HG03457 (cell line): ENCODE data around the gene PPDPF.

Experiments used
- ATAC-seq: cut with Tn5 transposase; IDR thresholded peaks from one replicate; pipeline ENCODE4 v1.9.1; 2021; ENCODE audit warnings: moderate number of reproducible peaks; ENCODE audit not compliant: unreplicated experiment

The PPDPF gene

DNA sequence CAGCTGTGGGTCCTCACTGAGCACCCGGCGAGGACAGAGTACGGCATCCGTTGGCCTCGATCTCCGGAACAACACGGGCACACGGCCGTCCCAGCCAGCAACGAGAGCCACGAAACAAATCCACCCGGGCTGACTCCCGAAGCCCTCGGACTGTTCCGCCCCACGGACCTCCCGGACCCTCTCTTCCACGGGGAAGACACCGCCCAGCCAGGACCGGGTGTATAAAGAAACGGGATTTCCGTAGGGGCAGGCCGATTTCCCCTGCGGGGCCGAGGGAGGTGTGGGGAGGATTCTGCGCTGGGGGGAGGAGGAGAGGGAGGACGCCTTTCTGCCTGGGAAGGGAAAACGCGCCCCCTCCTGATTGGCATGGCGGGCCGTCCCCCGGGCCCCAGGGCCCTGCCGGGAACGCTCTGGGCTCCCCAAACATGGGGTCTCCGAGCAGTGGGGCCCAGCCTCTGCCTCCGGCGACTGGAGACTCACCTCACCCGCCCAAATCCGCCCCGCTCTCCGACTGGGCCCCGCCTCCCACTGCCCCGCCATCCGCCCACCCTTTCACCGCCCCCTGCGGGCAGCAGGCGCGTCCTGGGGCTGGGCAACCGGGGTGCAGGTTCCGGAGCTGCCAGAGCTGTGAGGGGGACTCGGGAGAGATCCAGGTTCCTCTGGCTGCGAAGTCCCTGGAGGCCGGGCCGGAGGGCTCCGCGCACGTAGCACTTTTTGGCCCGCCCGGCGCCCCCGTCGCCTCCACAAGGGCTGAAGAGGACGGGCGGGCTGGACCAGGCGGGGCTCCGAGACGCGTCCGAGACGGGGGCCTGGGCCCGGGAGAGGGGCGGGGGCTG lies 679 bp upstream of the PPDPF start:
- ATAC-seq = peak; percentile 21

DNA sequence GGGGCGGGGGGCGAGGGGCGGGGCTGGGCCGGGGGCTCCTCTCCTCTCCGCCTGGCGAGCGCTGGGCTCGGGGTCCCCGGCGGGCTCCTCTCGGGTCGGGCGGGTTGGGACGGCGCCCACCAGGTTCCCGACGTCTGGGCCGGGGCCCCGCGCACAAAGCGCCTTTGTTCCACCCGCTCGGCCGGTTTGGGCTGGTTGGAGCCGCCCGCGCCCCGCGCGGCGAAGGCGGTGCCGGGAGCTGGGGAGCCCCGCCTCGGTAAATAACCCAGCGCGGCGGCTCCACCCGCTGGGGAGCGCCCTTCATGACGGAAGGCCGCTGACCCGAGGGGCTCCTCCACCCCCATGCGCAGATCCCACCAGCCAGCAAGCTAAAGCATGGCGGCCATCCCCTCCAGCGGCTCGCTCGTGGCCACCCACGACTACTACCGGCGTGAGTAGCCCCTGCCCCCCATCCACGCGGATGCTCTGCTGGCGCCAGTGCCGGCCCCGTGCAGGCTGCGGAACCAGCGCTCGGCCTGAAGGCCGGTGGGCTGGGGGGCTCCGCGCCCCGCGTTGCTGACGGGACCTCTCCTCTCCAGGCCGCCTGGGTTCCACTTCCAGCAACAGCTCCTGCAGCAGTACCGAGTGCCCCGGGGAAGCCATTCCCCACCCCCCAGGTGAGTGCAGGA lies 503 bp downstream of the PPDPF start:
- peak; percentile 25 for ATAC-seq

DNA sequence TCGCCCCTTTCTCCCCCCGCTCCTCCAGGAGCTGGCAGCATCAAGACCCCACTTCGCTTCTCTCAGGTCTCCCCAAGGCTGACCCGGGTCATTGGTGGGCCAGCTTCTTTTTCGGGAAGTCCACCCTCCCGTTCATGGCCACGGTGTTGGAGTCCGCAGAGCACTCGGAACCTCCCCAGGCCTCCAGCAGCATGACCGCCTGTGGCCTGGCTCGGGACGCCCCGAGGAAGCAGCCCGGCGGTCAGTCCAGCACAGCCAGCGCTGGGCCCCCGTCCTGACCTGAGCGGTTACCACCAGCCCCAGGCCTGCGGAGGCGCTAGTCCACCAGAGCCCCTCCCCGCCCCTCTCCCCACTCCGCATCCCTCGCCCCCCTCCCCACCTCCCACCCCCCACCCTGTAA lies 1.0 kb downstream of the PPDPF start:
- no peak for ATAC-seq

DNA sequence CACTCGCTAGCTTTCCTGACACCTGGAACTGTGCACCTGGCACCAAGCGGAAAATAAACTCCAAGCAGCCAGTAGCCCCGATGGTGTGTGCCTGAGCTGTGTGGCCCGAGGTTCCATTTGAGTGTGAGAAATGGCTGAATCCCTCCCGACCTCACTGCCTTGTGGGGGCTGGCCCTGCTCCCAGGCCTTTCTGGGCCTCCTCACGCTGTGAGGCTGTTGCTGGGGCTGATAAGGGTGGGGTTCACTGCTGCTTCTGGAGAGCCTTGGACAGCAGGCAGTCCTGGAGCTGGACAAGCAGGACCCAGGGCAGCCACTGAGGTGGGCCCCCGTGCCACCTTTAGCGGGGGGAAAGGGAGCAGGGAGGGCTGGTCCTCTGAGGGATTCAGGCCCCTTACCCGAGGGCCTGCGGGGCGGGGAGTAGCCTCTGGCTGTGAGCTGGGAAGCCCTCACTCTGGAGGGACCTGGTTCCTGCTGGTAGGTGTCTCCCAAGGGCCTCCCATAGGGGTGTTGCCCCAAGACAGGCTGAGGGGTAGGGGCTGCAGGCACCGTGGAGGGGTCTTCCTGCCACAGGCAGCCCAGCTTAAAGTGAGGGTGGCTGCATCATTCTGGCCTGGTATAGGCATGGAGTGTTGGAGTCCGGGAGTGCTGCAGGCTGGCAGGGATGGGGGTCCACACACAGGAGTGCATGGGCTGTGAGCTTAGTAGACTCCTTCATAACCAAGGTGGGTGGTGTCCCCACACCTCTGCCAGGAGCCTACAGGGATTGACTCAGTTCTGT lies 1.7 kb downstream of the PPDPF start:
- no peak for ATAC-seq

DNA sequence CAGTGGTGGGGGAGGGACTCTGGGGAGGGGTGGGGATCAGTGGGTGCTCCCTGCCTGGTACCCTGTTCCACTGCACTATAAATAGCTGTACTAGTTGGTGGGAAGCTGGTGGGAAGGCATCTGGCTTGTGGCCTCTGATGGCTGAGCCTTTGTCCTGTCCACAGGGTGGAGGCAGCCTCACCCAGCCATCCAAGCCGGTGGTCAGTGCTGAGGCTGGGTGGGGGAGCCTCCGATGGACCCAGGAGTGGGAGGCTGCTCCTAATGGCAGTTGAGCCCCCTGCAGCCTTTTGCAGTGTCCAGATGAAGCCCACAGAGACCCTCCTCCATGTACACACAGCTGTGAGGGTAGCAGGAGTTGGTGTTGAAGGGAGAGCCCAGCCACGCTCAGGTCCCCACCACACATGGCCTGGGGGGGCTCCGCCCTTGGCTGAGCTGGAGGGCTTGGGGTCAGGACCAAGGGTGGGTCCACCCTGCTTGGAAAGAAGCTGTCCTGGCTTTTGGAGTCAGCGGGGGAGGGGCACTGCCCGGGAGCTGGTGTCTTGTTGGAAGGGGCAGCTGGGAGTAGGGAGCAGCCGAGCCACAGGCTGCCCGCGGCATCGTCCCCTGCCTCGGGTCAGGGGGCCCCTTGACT lies 2.5 kb downstream of the PPDPF start:
- ATAC-seq = no peak

DNA sequence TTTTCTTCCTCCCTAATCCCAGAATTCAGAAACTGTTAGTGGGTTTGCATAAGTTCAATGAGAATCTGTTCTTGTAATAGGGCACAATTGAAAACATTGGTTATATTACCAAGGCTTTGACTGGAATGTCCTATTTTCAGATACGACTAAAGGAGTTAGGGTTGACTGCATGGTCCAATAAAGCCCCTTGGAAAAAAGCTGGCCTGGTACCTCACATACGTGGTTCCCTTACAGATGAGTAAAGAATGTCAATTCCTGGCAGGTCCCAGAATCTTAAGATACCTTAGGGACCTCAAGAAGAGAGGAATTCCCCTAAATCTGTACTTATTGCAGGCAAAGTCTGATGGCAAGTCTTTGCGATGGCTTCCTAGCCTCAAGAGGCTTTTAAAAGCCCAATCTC lies 4.6 kb downstream of the PPDPF start:
- no peak for ATAC-seq

DNA sequence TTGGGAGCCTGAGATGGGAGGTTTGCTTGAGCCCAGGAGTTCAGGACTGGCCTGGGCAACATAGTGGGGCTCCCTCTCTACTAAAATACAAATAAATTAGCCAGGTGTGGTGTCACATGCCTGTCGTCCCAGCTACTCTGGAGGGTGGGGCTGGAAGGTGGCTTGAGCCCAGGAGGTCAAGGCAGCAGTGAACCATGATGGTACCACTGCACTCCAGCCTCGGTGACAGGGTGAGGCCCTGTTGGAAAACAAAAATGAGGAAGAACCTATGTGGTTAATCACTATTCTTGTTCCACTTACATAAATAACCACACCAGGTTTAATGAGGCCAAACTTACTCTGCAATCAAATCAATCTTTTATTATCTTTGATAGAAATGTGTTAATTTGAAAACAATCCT lies 5.4 kb downstream of the PPDPF start:
- ATAC-seq = no peak

DNA sequence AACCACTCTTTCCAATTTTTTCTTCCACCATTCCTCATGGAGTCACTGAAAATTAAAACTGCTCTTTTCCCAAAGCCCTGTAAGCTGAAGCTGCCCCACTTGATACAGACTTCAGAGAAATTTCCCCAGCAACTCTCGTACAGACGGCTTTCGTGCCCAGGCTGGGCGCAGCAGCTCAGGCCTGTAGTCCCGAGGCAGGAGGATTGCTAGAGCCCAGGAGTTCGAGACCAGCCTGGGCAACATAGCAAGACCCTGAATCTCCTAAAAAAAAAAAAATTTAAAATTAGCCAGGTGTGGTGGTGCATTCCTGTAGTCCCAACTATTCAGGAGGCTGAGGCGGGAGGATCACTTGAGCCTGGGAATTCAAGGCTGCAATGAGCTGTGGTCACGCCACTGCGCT lies 6.6 kb downstream of the PPDPF start:
- ATAC-seq = no peak

DNA sequence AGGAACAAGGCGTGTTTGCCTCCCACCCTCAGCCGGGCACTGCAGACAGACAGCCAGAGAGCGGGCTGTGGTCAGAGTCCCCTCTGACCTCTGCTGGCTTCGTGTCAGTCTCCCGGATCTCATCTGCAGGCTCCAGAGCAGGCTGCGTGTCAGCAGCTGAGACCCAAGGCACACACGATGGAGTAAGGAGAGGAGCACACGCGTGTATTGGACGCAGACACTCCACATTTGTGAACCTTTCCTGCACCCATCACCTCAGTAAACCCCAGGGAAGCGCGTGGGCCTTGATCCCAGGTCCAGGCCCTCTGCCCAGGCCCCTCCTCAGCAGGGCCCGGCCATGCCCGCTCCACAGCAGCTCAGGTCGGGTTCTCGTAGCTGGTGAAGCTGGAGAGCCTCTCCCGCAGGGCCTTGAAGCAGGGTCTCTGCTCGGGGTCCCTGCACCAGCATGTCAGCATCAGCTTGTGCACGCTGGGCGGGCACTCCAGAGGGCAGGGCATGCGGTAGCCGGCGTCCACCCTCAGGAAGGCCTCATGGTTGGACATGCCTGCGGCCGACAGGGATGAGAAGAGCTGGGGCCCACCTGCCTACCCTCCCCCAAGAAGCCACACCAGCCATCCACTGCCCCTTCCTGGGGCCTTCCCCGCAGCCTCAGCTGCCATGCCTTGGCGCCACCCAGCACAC lies 8.8 kb downstream of the PPDPF start:
- no peak for ATAC-seq

DNA sequence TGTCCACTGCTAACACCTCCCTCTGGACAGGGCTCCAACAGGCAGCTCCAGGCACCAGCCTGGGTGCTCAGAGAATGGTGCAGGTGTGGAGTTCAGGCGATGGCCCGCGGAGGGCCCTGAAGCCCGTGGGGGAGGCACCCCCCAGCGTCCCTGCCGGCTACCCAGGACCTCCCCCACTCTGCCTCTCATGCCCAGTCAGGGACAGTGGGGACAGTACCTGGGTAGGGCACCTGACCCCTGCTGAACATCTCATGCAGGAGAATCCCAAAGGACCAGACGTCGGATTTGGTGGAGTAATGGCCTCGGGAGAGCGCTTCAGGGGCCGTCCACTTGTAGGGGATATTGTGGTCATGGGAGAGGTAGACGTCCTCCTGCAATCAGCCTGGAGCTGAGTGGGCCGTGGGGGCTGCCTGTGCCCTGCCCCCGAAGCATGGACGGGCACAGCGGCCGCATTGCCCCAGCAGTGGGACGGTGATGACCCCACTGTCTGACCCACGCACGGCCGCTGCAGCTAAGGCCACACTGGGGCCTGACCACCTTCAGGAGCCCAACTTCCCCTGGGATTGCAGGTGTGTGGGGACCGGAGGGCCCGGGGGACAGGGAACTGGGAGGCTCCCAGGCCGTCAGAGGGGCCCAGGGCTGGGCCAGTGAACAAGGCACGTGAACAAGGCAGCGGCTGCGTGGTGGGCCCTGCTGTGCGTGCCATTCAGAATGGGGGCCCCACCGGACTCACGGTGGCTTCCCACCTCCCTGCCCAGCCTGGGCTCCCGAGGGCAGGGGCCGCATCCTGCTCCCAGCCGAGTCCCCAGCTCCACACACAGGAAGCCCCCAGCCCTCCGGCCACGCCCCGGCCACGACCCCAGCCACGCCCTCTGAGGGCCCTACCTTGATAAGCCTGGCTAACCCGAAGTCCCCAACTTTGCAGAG lies 9.6 kb downstream of the PPDPF start:
- no peak for ATAC-seq

DNA sequence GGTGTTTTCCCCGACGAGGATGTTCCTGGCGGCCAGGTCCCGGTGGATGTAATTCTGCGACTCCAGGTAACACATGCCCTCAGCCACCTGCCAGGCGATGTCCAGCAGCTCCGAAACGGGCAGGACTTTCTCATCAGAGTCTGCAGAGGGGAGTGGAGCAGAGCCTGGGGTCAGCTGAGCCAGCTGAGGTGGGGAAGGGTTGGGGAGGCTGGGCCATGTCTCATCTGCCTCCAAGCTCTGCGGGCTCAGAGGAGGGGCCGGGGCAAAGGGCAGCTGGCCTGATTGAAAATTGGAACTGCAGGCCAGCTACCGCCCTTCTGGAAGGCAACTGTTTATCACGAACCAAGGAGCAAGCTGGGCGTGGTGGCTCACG lies 10.2 kb downstream of the PPDPF start:
- no peak for ATAC-seq

DNA sequence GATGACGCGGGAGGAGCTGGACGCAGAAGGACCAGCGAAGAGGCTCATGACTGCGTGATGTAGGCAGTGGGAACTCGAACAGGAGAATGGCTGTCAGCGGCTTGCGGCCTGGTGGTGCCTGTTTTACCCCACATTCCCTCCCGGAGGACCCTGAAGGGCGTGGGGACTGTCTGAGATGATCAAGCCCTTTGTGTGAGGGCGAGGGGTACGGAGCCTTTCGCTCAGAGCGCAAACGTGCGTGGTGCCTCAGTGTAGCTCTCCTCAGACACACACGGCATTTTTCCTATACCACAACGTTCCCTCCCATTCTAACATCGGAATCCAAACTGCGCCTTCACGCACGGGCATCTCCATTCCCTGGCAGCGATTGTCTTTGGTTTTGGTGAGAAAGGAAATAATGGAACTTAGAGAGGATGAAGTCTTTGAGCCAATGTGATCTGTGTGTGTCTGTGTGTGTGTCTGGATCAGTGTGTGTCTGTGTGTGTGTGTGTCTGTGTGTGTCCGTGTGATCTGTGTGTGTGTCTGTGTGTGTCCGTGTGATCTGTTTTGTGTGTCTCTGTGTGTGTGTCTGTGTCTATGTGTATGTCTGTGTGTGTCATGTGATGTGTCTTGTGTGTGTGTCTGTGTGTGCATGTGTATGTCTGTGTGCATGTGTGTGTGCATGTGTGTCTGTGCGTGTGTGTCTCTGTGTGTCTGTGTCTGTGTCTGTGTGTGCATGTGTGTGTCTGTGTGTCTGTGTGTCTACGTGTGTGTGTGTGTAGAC lies 11.3 kb downstream of the PPDPF start:
- no peak for ATAC-seq

DNA sequence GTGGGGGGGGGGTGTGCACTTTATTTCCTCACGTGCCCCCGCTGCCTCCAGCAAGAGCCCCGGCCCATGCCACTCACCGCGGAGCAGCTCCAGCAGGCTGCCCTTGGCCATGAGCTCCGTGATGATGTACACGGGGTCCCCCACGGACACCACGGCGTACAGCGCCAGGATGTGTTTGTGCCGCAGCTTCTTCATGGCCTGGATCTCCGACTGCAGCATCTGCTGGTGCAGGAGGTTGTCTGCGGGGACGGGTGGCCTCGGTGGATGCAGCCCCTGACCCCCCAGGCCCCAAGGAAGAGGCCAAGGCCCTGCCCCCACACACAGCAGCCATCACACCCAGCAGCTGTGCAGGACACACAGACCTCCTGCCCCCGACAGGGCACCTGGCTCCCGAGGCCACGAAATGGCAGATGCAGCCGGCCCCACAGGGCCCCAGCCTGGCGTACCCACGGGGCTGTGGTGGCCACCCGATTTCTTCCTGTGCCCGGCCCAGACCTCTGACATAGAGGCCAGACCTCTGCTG lies 11.9 kb downstream of the PPDPF start:
- no peak for ATAC-seq

DNA sequence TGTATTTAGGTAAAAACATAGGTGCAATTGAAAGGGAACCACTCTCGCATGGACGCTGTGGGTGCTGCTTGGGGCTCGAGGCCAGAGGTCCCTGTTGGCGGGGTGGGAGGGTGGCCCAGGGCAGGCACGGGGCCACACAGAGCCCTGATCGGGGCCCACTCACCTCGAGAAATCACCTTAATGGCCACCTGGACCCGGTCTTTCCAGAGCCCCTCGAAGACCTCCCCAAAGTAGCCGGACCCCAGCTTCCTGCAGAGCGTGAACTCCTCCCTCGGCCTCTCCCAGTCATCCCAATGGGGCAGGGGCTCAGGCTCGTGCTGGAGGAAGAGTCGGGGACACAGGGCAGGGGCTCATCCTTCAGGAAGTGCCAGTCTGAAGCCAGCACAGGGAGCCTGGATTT lies 12.8 kb downstream of the PPDPF start:
- no peak for ATAC-seq

DNA sequence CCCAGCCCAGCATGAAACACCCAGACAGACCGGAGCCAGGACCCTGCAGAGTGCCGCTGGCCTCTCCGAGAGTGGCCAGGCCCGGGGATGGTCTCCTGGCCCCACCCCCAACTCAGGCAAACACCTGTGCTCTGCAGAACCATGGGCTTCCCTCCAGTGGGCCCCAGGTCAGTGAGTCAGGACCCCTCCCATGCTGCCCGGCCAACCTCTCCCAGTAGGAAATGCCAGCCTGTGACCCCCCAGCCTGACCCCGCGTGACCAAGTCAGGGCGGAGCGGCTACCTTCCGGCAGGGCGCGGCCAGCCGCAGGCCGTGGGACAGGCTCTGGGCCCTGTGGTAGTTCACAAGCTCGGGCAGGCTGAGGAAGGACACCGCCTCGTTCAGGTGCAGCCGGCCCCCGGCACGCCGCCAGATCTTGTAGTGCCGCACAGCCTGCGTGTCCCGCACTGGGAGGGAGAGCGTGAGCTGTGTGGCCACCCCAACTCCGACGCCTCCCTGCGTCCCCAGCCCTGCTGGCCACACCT lies 13.4 kb downstream of the PPDPF start:
- ATAC-seq = no peak

DNA sequence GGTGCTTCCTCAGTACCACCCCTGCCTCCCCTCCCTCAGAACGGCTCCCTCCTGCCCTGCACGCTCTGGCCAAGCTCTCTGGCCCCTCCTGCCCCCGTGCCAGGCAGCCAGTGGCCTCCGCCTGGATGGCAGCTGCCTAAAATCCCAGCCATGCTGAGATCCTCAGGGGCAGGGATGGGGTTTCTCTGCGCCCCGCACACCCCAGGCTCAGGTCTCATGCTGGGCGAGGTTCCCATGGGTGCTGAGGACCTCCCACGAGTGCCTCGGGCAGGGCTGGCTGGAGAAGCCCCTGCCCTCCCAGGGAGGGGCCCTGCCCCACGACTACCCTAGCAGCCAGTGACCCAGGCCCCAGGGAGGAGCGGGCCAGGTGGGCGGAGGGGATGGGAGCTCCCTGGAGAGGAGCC lies 13.9 kb downstream of the PPDPF start:
- ATAC-seq = no peak

DNA sequence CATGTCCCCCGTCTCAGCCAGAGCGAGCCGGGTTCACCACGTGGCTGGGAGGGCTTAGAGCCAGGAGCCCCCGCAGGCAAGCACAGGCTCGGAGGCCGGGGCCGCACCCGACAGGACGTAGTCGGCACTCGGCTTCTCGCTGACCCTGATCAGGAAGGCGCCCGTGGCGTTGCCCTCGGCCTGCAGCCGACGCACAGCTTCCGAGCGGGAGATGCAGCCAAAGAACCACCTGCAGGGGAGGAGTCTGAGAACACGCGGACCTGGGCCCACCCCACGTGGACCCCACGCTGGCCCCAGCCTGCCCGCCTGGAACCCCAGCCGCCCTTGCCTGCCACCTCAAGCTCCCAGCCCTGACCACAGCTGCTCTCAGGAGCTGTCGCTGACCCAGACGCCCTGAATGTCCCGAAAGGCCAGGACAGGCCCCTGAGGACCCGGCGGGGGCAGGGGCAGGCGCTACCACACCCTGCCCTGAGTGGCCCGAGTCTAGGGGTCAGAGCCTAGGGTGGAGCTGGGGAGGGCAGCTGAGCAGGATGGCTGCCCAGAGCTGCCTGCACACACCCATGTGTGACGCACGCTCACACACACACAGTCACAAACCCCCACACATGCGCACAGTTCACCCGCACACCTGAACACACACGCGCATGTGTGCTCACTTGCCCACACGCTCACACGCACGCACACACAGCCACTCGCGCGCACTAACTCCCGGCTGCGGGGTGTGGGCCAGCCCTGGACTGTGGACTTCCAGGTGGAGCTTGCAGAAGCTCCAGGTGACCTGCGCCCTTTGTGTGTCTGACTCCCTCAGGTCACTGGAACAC lies 14.5 kb downstream of the PPDPF start:
- ATAC-seq = no peak
